Measurements from ENCODE around the gene ZNF729.

DNA sequence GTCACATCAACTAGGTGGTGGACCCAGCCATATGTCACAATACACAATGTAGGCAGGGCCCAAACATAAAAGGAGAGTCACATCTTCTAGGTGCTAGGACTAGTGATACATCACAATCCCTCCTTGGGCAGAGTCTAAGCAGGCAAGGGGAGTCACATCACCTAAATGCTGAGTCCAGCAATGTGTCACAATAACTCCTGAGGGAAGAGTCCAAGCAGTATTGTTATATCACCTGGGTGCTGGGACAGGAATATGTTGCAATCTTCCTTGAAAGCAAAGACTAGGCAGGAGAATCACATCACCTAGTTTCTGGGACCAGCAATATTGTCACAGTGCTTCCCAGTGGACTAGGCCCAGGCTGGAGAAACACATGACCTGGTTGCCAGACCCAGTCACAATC, 29.4 kb upstream of the ZNF729 start:
- TF ChIP-seq CREB1 (IDR thresholded peaks at IDR 0.05; ENCODE audit: low read depth) (no peak), POLR2A (IDR thresholded peaks at IDR 0.05; ENCODE audit: low read depth, low read length) (no peak), EP300 (IDR thresholded peaks at IDR 0.05; ENCODE audit: borderline replicate concordance in 1 of 2, control insufficient read depth in 1 of 2, low read depth in 2 of 2, low read length in 2 of 2) (no peak), HDAC2 (IDR thresholded peaks at IDR 0.05) (no peak), CHD1 (IDR thresholded peaks at IDR 0.05; ENCODE audit: low read depth, low read length) (no peak), NFYB (IDR thresholded peaks at IDR 0.05; ENCODE audit: insufficient read depth, low read depth, low read length) (no peak)
- TF ChIP-seq, protein P1, sequence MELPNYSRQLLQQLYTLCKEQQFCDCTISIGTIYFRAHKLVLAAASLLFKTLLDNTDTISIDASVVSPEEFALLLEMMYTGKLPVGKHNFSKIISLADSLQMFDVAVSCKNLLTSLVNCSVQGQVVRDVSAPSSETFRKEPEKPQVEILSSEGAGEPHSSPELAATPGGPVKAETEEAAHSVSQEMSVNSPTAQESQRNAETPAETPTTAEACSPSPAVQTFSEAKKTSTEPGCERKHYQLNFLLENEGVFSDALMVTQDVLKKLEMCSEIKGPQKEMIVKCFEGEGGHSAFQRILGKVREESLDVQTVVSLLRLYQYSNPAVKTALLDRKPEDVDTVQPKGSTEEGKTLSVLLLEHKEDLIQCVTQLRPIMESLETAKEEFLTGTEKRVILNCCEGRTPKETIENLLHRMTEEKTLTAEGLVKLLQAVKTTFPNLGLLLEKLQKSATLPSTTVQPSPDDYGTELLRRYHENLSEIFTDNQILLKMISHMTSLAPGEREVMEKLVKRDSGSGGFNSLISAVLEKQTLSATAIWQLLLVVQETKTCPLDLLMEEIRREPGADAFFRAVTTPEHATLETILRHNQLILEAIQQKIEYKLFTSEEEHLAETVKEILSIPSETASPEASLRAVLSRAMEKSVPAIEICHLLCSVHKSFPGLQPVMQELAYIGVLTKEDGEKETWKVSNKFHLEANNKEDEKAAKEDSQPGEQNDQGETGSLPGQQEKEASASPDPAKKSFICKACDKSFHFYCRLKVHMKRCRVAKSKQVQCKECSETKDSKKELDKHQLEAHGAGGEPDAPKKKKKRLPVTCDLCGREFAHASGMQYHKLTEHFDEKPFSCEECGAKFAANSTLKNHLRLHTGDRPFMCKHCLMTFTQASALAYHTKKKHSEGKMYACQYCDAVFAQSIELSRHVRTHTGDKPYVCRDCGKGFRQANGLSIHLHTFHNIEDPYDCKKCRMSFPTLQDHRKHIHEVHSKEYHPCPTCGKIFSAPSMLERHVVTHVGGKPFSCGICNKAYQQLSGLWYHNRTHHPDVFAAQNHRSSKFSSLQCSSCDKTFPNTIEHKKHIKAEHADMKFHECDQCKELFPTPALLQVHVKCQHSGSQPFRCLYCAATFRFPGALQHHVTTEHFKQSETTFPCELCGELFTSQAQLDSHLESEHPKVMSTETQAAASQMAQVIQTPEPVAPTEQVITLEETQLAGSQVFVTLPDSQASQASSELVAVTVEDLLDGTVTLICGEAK (IDR thresholded peaks at IDR 0.05; ENCODE audit: borderline replicate concordance), result no peak
